ENCODE data around the gene CELF4.
A peak's percentile ranks its signal among the peaks of the same experiment; 100 is the strongest.

The CELF4 gene

DNA sequence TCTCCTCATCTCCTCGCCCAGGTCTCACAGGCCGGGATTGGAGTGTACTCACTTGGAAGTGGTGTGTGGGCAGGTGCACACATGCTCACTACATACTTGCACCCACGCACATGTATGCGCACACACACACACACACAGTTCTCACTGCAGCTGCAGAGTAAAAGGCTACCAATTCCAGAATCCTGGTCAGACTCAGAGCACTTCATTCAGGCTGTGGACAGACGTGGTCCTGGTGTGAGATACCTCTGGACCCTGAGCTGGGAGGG, 19.4 kb downstream of the CELF4 start:
- DNase-seq = no peak

DNA sequence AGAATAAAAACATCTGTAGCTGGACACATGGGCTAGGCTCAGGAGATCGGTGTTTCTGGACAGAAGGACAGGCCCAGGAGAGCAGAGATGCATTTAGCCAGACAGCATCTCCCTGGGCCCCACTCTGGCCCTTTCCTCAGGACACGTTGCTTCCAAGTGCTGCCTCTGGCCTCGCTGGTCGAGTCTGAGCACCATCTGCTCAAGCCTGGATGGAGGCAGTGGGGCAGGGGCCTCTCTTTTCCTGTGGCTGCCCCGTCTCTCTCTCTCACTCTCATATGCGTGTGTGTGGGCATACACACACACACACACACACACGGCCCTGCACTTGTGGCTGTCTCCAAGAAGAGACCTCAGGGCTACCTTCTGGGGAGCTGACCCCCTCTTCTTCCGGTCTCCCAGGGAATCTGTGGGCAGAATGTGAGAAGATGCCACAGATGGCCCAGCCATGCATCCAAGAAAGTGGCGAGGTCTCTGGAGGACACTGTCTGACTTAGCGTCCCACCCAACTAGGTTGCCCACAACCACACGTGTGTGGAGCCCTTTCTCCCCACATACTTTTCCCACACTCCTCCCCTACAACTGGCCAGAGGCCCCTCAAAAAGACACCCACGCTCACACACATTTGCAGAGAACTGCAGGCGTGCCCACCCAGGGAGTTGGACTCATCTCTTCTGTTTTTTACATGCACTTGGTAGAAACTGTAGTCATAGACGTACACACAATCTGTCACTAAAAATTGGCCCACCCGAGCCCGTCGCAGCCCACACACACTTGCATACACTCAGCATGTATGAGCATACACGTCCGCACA, 19.9 kb downstream of the CELF4 start:
- no peak for DNase-seq

- no peak for DNase-seq
Measured at GRCh38 chr18:37544713-37545112, 20.9 kb downstream of the CELF4 start.

DNA sequence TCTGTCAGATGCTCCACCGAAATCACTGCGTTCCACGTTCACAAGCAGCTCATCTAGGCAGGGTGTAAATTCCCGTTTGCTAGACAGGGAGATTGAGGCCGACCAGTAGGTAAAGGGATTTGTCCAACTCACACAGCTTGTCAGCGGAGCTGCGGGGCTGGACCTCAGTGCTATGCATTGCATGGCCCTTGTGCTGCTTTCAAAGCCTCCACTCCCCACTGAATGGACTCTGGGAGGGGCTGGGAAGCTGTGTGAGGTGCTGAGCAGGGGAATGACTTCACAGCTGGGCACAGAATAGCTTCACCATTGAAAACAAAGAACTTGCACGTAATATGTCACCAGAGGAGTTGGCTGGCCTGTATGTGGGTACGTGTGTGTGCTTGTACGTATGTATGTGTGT, 21.4 kb downstream of the CELF4 start:
- DNase-seq = no peak

GRCh38 chr18:37543321-37543720, 22.3 kb downstream of the CELF4 start:
- DNase-seq = no peak

- DNase-seq = no peak
Measured at GRCh38 chr18:37541517-37541916, 24.1 kb downstream of the CELF4 start.

DNA sequence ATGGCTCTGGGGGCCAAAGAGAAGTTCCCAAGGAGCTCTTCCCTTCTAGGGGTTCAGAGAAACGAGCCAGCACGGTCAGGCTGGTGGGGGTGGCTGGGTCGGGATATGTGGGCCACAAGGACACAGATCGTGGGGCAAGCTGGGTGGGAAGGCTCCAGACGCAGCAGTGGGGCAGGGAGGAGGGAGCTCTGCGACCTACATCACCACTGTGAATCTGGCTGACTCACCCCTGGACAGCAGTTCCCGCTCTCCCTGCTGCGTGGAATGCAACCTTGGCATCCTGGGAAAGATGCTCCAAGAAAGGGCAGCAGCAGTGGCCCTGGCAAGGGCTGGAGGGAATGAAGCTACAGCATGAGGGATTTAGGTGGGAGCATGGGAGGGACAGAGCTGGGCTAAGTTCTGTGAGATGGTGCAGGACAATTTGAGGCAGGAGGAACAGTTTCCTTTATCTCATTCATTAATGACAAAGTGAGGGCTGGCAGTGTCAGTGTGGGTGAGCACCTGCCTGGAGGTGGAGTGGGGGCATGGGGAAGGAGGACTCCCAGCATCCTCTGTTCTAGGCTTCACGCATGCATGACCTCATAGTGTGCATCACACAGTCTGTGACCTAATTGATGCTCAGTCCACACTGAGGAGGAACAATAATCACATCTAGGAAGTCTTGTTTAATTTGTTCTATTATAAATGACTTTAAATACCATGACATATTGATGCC, 25.0 kb downstream of the CELF4 start:
- DNase-seq = no peak

- no peak for DNase-seq
Measured at GRCh38 chr18:37539236-37539635, 26.4 kb downstream of the CELF4 start.

GRCh38 chr18:37538526-37539205, 26.9 kb downstream of the CELF4 start:
- no peak for DNase-seq

- peak; percentile 19 for DNase-seq
Measured at GRCh38 chr18:37537868-37538525, 27.6 kb downstream of the CELF4 start.

GRCh38 chr18:37536656-37537055, 28.9 kb downstream of the CELF4 start:
- DNase-seq = no peak

DNA sequence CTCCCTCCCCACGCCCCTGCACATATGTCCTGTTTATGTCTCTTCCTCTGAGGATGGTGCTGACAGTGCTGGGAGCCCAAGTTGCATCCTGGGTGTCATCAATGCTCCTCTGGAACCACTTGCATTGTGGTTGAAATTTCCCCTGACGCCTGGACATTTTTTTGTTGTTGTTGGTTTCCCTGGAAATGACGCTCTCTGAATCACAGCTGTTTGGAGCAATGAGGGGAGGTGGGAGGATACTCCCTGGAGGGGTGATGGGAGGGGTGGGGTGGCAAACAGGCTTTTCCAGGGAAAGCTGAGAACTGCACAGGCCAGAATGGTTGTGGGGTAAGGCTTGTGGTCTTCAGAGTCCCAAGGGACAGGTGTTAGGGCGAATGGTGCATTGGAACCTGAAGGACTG, 29.6 kb downstream of the CELF4 start:
- no peak for DNase-seq

- DNase-seq = no peak
Measured at GRCh38 chr18:37534627-37535026, 31.0 kb downstream of the CELF4 start.

- no peak for DNase-seq
Measured at GRCh38 chr18:37533647-37534584, 31.7 kb downstream of the CELF4 start.

DNA sequence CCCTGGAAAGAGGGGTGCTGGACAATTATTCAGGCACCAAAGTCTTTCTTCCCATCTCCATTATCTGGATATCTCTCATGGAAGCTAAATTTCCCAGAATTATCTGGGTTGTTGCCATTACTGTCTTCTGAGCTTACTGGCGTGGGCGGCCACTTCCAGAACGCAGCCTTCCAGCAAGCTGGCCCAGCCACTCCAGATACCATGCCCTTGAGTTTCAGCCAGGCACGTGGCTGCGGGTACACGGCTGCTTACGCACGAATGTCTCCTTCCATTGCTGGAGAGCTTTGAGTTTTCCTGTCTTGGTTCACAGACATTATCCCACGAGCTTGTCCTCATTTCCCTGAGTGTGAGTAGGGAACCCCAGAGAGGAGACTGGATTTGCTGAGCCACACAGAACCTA, 32.7 kb downstream of the CELF4 start:
- DNase-seq = no peak

DNA sequence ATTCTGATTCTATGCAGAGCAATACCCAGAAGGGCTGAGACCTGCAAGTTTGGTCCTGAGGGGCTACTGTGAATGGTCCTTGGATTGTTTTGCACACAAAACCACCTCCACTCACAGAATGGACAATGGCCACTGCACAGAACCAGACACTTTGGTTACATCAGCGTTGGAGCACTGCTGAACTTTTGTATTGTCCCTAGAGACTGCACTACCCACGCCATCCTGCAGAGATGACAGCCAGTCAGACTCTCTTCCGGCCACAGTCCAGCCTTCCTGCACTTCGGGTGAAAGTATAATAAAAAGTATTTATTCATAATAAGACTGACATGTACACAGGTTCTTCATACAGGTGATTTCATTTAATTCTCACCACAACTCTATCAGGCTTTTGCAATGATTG, 35.7 kb downstream of the CELF4 start:
- no peak for DNase-seq

DNA sequence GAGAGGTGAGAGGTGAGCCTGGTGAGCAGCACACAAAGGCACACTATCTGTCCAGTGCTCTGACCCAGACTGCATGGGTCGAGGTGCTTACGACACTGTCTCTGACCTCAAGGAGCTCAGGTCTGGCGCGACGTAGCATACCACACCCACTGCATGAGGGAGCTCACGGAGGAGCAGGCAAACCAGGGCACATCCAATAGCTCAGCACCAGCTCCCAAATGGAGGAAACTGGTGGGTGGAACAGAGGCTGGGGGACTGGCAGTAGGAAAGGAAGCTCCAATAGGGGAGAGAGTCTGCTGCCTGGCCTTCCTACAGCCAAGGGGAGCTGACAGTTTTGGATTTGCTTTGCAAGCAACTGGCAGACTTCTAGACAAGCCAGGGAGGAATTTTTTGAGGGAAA, 36.3 kb downstream of the CELF4 start:
- DNase-seq = no peak

GRCh38 chr18:37527395-37527794, 38.2 kb downstream of the CELF4 start:
- DNase-seq = no peak

DNA sequence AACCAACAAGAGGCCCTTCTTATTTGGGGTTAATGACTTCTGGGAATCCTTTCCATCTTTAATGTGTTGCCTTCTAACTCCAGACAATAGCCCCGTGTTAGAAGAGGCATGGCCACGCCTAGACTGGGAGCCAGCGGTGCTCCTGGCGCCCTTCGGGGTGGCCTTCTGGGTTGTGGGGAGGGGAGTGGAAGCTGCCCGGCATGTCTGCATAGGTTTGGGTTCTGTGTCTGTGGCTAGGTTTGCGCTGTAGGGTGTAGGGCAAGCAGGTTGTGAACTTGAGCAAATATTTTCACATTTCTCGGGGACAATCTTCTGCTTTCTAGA, 40.4 kb downstream of the CELF4 start:
- no peak for DNase-seq

GRCh38 chr18:37524498-37525261, 40.9 kb downstream of the CELF4 start:
- no peak for DNase-seq

DNA sequence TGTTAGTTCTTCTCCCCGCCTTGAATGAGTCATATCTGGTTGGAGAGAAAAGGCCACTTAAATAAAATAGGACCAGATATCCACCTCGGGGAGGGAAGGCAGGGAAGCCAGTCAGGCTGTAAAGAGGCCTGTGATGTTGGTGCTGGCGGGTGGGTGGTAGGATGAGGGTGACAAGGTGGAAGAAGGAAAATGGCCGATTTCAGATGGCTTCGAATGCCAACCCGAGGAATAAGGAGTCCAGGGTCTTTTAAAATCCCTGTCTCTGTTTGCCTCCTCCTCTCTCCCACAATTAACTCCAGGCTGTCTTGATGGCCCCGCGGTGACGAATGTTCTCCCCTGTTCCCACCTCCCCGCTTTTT, 41.5 kb downstream of the CELF4 start:
- DNase-seq = no peak

Measured in CD4-positive, alpha-beta T cell treated with Interleukin-17A for 4 hours (primary cell).